Limb (tissue), 2 donors: Measurements from ENCODE around the gene C1orf115.
"Not testable (repeated sequence)": the region's sequence is repeated elsewhere in the genome, so short reads cannot be mapped to it uniquely, and the experiment has no call there.

Experiments
- DNase-seq, 2 donors: peaks; one replicate each; pipeline ENCODE4 v3.0.0-alpha.2; 2016; ENCODE audit errors: extremely low spot score in 2 of 2

Gene C1orf115, protein sequence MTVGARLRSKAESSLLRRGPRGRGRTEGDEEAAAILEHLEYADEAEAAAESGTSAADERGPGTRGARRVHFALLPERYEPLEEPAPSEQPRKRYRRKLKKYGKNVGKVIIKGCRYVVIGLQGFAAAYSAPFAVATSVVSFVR

GRCh38 chr1:220690140-220691052 lies at the start of gene C1orf115:
Gene C1orf115 (plus strand): TSS chr1:220690363. CDS start chr1:220690403, 40 bp downstream.
- peak; percentile 24 to 87 for DNase-seq

DNA sequence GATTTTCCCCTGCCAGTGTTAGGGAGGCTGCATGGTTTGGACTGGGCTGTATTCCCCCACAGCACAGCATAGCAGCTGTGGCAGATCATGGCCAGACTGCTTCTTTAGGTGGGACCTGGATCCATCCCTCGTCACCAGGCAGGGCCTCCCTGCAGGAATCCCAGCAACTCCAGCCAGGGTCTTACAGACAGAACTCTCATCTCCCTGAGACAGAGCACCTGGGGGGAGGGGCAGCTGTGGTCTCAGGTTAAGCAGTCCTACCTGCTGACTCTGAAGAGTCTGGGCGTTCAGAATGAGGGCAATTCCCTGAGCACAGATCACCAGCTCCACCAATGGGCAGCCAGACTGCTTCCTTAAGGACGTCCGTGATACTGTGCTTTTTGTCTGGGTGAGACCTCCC lies 47.9 kb upstream of the C1orf115 start:
- no peak for DNase-seq

GRCh38 chr1:220652995-220653394 lies 37.2 kb upstream of the C1orf115 start:
- DNase-seq = no peak

- no peak for DNase-seq
Measured at GRCh38 chr1:220655509-220655908, 34.7 kb upstream of the C1orf115 start.

GRCh38 chr1:220655961-220656740 lies 34.0 kb upstream of the C1orf115 start:
- DNase-seq = no peak

DNA sequence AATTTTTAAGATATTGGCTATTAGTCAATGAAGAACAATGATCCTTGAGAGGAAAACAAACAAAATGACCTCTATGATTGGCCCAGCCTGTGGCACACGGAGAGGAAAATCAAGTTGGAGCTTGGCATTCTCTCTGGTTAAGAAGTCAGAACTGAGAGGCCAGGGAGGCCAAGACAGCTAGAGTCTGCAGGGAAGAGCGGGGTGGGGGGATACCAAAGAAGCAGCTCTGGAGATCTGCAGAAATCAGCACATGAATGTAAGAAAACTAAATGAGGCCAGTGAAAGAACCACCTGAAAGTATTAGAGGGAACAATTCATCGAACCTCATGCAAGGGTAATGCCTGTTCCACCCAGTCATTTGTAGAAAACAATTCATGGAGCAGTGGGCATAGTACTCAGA lies 23.8 kb upstream of the C1orf115 start:
- no peak for DNase-seq

GRCh38 chr1:220669005-220669404 lies 21.2 kb upstream of the C1orf115 start:
- no peak for DNase-seq

- DNase-seq = no peak
Measured at GRCh38 chr1:220670365-220670764, 19.8 kb upstream of the C1orf115 start.

- no peak for DNase-seq
Measured at GRCh38 chr1:220673921-220674320, 16.2 kb upstream of the C1orf115 start.

DNA sequence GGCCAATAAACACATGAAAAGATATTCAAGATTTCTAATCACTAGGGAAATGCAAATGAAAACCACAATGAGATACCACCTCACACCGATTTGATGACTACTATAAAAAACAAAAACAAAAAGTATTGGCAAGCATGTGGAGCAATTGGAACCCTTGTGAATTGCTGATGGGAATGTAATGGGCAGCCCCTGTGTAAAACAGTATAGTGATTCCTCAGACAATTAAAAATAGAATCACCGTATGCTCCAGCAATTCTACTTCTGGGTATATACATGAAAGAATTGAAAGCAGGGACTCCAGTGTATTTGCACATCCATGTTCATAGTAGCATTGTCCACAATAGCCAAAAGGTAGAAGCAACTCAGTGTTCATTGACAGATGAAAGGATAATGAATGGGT lies 12.9 kb upstream of the C1orf115 start:
- DNase-seq = no peak

GRCh38 chr1:220680085-220680687 lies 10.0 kb upstream of the C1orf115 start:
- DNase-seq = peak in 1 of 2 donors; percentile 25

- no peak for DNase-seq
Measured at GRCh38 chr1:220681220-220681880, 8.8 kb upstream of the C1orf115 start.

DNA sequence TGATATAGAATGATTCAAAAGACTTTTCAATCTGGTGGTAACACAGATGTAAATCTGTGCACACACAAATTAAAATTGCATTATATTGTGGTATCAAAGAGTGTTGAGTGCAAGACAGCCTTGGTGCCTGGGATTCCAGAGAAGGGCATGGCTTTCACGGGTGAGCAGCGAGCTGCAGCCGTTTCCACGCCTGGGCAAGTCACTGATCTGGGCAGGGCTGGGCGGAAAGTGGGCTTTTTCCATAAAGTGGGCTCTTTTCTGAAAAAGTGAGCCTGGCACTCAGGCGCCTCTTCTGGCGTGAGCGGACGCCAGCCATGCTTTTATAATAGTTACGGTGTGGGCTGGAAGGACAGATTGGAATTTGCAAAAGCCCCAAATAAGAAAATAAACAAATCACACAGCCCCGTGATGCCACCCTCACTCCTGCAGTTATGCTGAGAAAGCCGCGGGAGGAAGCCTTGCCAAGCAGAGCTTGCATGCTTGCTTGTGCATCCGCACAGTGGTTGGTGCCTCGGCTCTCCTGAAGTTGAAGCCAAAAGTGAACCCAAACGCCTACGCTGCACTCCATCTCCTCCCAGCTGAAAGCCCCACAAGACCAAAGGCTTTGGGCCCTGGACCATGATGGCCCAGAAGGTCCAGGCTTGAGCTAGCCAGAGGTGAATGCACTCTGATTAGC lies 7.1 kb upstream of the C1orf115 start:
- no peak for DNase-seq

GRCh38 chr1:220683716-220684115 lies 6.4 kb upstream of the C1orf115 start:
- not testable (repeated sequence) for DNase-seq

DNA sequence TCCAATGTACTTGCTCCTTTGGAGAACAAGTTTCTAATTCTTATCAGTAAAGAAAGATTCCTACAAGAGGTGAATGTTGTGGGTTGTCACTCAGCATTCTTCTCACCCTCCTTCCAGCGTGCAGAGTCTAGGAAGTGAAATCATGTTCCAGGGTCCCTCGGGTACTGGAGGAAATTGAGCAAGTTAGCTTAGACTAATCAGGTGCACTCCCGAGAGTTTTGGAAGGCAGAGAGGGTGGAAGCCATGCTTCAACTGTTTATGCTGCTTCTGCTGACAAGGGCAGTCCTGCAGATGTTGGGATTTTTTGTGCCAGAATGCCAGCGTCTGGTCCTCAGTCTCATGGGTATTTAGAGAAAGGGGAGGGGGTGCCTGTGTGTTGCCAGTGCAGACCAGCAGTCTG lies 5.3 kb upstream of the C1orf115 start:
- no peak for DNase-seq

DNA sequence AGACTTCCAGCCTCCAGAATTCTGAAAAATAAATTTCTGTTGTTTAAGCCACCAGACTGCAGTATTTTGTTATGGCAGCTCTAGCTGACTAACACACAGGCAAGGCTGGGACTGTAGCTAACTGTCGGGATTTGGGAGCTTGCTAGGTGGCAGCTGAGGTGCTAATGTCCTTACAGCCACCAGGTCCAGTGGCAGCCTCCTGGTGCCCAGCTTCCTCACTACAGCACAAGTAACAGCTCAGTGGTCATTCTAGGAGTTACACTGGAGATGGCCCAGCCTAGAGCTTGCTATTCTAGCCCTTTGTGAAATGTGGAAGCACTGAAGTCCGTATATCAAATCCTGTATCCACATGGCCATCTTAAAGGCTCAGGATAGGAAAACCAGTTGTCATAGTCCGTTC lies 4.3 kb upstream of the C1orf115 start:
- DNase-seq = no peak

GRCh38 chr1:220687809-220688208 lies 2.4 kb upstream of the C1orf115 start:
- DNase-seq = no peak

- no peak for DNase-seq
Measured at GRCh38 chr1:220689666-220690065, 497 bp upstream of the C1orf115 start.

- no peak for DNase-seq
Measured at GRCh38 chr1:220691053-220691684, 1.0 kb downstream of the C1orf115 start.
